CD14-positive monocyte (primary cell): ENCODE results near the gene GAPT. TPM values are rescaled to one million over a fixed set of nuclear protein-coding genes. Genes with fewer than 3 reads are reported as not detected.

ENCODE experiments used
- DNase-seq, 3 donors: peaks; one replicate each; pipeline ENCODE4 v3.0.0-alpha.2; 2011 to 2022
- H2AFZ ChIP-seq: 2 replicates; pipeline ENCODE4 v1.6.0; 2012; ENCODE audit warnings: mild to moderate bottlenecking, low read depth, low read length, inconsistent platforms; ENCODE audit not compliant: insufficient read depth, poor library complexity, severe bottlenecking
- H3K27ac ChIP-seq, 2 donors: 1 replicate in 1 of 2; 2 replicates in 1 of 2; pipeline ENCODE4 v1.5.1; 2012 to 2013; ENCODE audit warnings: low read length in 2 of 2, control low read depth in 1 of 2, inconsistent platforms in 1 of 2, low read depth in 1 of 2, mild to moderate bottlenecking in 1 of 2
- H3K27me3 ChIP-seq, 2 donors: one replicate each; pipeline versions ENCODE4 v1.6.0 to v1.6.1; 2011 to 2013; ENCODE audit warnings: low read length in 2 of 2; ENCODE audit not compliant: control insufficient read depth in 2 of 2, insufficient read depth in 2 of 2
- H3K36me3 ChIP-seq, 2 donors: replicated peaks in 1 of 2; 1 replicate in 1 of 2; 2 replicates in 1 of 2; pipeline versions ENCODE4 v1.5.1 to v1.6.1; 2012 to 2013; ENCODE audit warnings: low read length in 2 of 2, control low read depth in 1 of 2, inconsistent platforms in 1 of 2, mild to moderate bottlenecking in 1 of 2; ENCODE audit not compliant: insufficient read depth in 2 of 2, control insufficient read depth in 1 of 2
- H3K4me1 ChIP-seq, 2 donors: 1 replicate in 1 of 2; 2 replicates in 1 of 2; pipeline versions ENCODE4 v1.5.1 to v1.6.1; 2012 to 2013; ENCODE audit warnings: low read length in 2 of 2, control low read depth in 1 of 2, inconsistent platforms in 1 of 2, mild to moderate bottlenecking in 1 of 2, moderate library complexity in 1 of 2; ENCODE audit not compliant: insufficient read depth in 2 of 2, control insufficient read depth in 1 of 2
- H3K4me2 ChIP-seq: replicated peaks from 2 replicates; pipeline ENCODE3; 2012; ENCODE audit warnings: low read length, moderate library complexity, mild to moderate bottlenecking; ENCODE audit not compliant: poor library complexity, severe bottlenecking; ENCODE audit errors: extremely low read depth
- H3K4me3 ChIP-seq, 3 experiments: fragments of 200-600 bp in 1 of 3; sonication (generic) in 1 of 3; replicated peaks in 1 of 3; 1 replicate in 2 of 3; 2 replicates in 1 of 3; pipeline ENCODE4 v1.5.1; 2011 to 2013; ENCODE audit warnings: low read length in 3 of 3, mild to moderate bottlenecking in 3 of 3, control low read depth in 2 of 3, low read depth in 2 of 3, inconsistent platforms in 1 of 3, moderate library complexity in 1 of 3
- H3K79me2 ChIP-seq: 2 replicates; pipeline ENCODE4 v1.6.0; 2012; ENCODE audit warnings: mild to moderate bottlenecking, control low read depth, inconsistent platforms, low read length, moderate library complexity; ENCODE audit not compliant: insufficient read depth
- H3K9ac ChIP-seq: 2 replicates; pipeline ENCODE4 v1.6.0; 2017; ENCODE audit warnings: low read length, mild to moderate bottlenecking; ENCODE audit not compliant: insufficient read depth, poor library complexity, severe bottlenecking
- H3K9me3 ChIP-seq, 2 donors: replicated peaks in 1 of 2; 1 replicate in 1 of 2; 2 replicates in 1 of 2; pipeline versions ENCODE4 v1.5.1 to v1.6.1; 2012 to 2013; ENCODE audit warnings: low read length in 2 of 2, control low read depth in 1 of 2; ENCODE audit not compliant: control insufficient read depth in 1 of 2, insufficient read depth in 1 of 2
- H4K20me1 ChIP-seq: 2 replicates; pipeline ENCODE4 v1.6.0; 2012; ENCODE audit warnings: mild to moderate bottlenecking, low read length, control low read depth, moderate library complexity; ENCODE audit not compliant: insufficient read depth
- H3K27ac Mint-ChIP-seq, 7 donors: one replicate each; pipeline ENCODE4 v1.8.0; 2020; ENCODE audit warnings: mild to moderate bottlenecking in 7 of 7, mixed read lengths in 7 of 7, moderate library complexity in 6 of 7, inconsistent platforms in 2 of 7
- H3K27me3 Mint-ChIP-seq, 3 donors: one replicate each; pipeline ENCODE4 v1.8.0; 2021 to 2022; ENCODE audit warnings: low read depth in 3 of 3, mild to moderate bottlenecking in 3 of 3, mixed read lengths in 3 of 3, moderate library complexity in 3 of 3, inconsistent platforms in 1 of 3
- H3K36me3 Mint-ChIP-seq, 2 donors: one replicate each; pipeline ENCODE4 v1.8.0; 2020; ENCODE audit warnings: mixed read lengths in 2 of 2, inconsistent platforms in 1 of 2, mild to moderate bottlenecking in 1 of 2
- H3K4me1 Mint-ChIP-seq: one replicate; pipeline ENCODE4 v1.8.0; 2020; ENCODE audit warnings: mild to moderate bottlenecking, mixed read lengths
- H3K4me3 Mint-ChIP-seq, 2 donors: one replicate each; pipeline ENCODE4 v1.8.0; 2020; ENCODE audit warnings: mild to moderate bottlenecking in 2 of 2, mixed read lengths in 2 of 2, moderate library complexity in 1 of 2
- H3K9me3 Mint-ChIP-seq, 7 donors: one replicate each; pipeline ENCODE4 v1.8.0; 2020 to 2022; ENCODE audit warnings: mixed read lengths in 7 of 7, mild to moderate bottlenecking in 6 of 7, moderate library complexity in 6 of 7, inconsistent platforms in 2 of 7
- WGBS: methylation state at CpG from one replicate; pipeline ENCODE4 v1.1.5; 2013; ENCODE audit warnings: missing lambda C conversion rate; ENCODE audit not compliant: insufficient coverage; 5-methylcytosine and 5-hydroxymethylcytosine counted together
- intact Hi-C, 2 donors: fragments of 100-400 bp; cut with micrococcal nuclease; formaldehyde crosslinking; loops; one replicate each; pipeline versions ENCODE4 v1.15.0 to v1.15.1; 2023
- polyA plus RNA-seq, 3 donors: library from polyadenylated mRNA; depleted of rRNA in 1 of 3; unstranded in 2 of 3; stranded (reverse) in 1 of 3; fragments of 300-500 nt in 2 of 3; fragments of >200 nt in 1 of 3; fragmentation: Illumina TruSeq in 2 of 3; gene quantifications; 1 replicate in 2 of 3; 2 replicates in 1 of 3; pipeline ENCODE4 v1.2.3, GENCODE V29; 2012 to 2021
- TF ChIP-seq, protein P1 (sequence below): fragments of 200-600 bp; IDR thresholded peaks from one replicate; pipeline ENCODE4 v1.8.0; 2022; ENCODE audit warnings: antibody characterized with exemption, mild to moderate bottlenecking

GAPT gene
- polyA plus RNA-seq, 3 donors: 46.7 to 173 (median 103) TPM

DNA sequence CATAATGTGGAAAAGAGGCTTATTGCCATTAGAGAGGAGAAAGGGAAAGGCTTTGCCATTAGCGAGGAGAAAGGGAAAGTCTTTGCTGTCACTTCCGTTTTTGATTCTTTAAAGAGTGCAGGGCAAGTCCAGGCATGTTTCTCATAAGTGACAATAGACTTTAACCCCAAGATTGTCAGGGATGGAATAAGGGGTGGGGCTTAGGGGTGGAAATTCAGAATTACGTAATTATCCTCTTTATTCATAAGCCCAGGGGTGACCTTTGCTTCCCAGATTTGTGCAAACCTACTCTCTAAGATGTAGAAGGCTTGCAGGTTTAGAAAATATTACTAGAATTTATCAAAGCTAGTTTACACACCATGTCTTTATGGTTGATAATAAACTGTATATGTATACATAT is 29.1 kb upstream of the GAPT start:
- Histone ChIP-seq H3K4me3 (no peak overlapping the region), H3K27me3 (peaks cover 5 to 12% of the 10 kb centered on the region in 2 donors), H3K9me3 (no peaks in the 10 kb centered on the region), H3K9ac (no peak overlapping the region), H3K4me1 (peaks cover 21 to 38% of the 10 kb centered on the region in 2 donors), H2AFZ (no peak overlapping the region), H3K4me2 (no peak overlapping the region), H3K36me3 (no peaks in the 10 kb centered on the region), H3K27ac (no peak overlapping the region), H3K79me2 (no peaks in the 10 kb centered on the region), H4K20me1 (no peaks in the 10 kb centered on the region)
- no CpG with 5 or more reads among the region's 3 CpGs for WGBS
- peak in 1 of 3 donors; percentile 28 for DNase-seq
- Mint-ChIP-seq H3K4me3 (no peak overlapping the region), H3K36me3 (no peaks in the 10 kb centered on the region), H3K9me3 (peaks cover 0 to 3% (median 0%) of the 10 kb centered on the region in 7 donors), H3K27ac (no peak overlapping the region), H3K4me1 (peaks cover 20% of the 10 kb centered on the region), H3K27me3 (peaks cover 9 to 19% (median 14%) of the 10 kb centered on the region in 3 donors)
- TF ChIP-seq, protein P1, sequence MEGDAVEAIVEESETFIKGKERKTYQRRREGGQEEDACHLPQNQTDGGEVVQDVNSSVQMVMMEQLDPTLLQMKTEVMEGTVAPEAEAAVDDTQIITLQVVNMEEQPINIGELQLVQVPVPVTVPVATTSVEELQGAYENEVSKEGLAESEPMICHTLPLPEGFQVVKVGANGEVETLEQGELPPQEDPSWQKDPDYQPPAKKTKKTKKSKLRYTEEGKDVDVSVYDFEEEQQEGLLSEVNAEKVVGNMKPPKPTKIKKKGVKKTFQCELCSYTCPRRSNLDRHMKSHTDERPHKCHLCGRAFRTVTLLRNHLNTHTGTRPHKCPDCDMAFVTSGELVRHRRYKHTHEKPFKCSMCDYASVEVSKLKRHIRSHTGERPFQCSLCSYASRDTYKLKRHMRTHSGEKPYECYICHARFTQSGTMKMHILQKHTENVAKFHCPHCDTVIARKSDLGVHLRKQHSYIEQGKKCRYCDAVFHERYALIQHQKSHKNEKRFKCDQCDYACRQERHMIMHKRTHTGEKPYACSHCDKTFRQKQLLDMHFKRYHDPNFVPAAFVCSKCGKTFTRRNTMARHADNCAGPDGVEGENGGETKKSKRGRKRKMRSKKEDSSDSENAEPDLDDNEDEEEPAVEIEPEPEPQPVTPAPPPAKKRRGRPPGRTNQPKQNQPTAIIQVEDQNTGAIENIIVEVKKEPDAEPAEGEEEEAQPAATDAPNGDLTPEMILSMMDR: no peak
- intact Hi-C loops: loop anchor here (5.0 to 10.0 kb wide), 3 partner anchors 685 to 1557 kb away; partner anchors contain the start of gene SETD9 (in 1 of the 2)

- Histone ChIP-seq H3K9ac (no peak overlapping the region), H4K20me1 (no peaks in the 10 kb centered on the region), H3K27ac (no peak overlapping the region), H3K79me2 (no peaks in the 10 kb centered on the region), H3K27me3 (peaks cover 5 to 12% of the 10 kb centered on the region in 2 donors), H2AFZ (no peak overlapping the region), H3K36me3 (no peaks in the 10 kb centered on the region), H3K4me2 (no peak overlapping the region), H3K4me1 (peaks cover 22 to 41% of the 10 kb centered on the region in 2 donors), H3K9me3 (no peaks in the 10 kb centered on the region), H3K4me3 (no peak overlapping the region)
- WGBS: no CpG with 5 or more reads among the region's 4 CpGs
- TF ChIP-seq, protein P1: peak; percentile 73
- peaks cover 23% of the 10 kb centered on the region for H3K4me1 Mint-ChIP-seq
- H3K27me3 Mint-ChIP-seq: peaks cover 9 to 19% (median 14%) of the 10 kb centered on the region in 3 donors
- peak; percentile 59 to 70 (median 64) for DNase-seq
- H3K9me3 Mint-ChIP-seq: peaks cover 0 to 3% (median 0%) of the 10 kb centered on the region in 7 donors
- H3K4me3 Mint-ChIP-seq: no peak overlapping the region
- no peak overlapping the region for H3K27ac Mint-ChIP-seq
- intact Hi-C loops: loop anchor here (5.0 to 10.0 kb wide), 3 partner anchors 685 to 1558 kb away; partner anchors contain the start of gene SETD9 (in 1 of the 2)
- H3K36me3 Mint-ChIP-seq: no peaks in the 10 kb centered on the region
These were observed 28.5 kb upstream of the GAPT start for GRCh38 chr5:58462623-58463230.
